ENCODE results near the gene MBTD1.
"Not testable (repeated sequence)": the region's sequence is repeated elsewhere in the genome, so short reads cannot be mapped to it uniquely, and the experiment has no call there.

Gene MBTD1

GRCh38 chr17:51259564-51260236 is at the start of gene MBTD1:
Gene MBTD1 (minus strand): TSS chr17:51260049. CDS start chr17:51225161, 34,888 bp downstream.
- DNase-seq (ENCODE audit: extremely low spot score, insufficient read length, low read depth) = peak; percentile 95
- peak; percentile 95 for FAIRE-seq

- DNase-seq (ENCODE audit: extremely low spot score, insufficient read length, low read depth) = no peak
- FAIRE-seq = no peak
Observed at GRCh38 chr17:51305182-51305581, 45.3 kb upstream of the MBTD1 start.

GRCh38 chr17:51299859-51300258 is 40.0 kb upstream of the MBTD1 start:
- FAIRE-seq (no peak), DNase-seq (ENCODE audit: extremely low spot score, insufficient read length, low read depth) (no peak)

GRCh38 chr17:51298508-51299371 is 38.9 kb upstream of the MBTD1 start:
- peak; percentile 33 for FAIRE-seq
- no peak for DNase-seq (ENCODE audit: extremely low spot score, insufficient read length, low read depth)

- not testable (repeated sequence) for DNase-seq (ENCODE audit: extremely low spot score, insufficient read length, low read depth); FAIRE-seq
Observed at GRCh38 chr17:51294338-51294737, 34.5 kb upstream of the MBTD1 start.

GRCh38 chr17:51289696-51290111 is 29.9 kb upstream of the MBTD1 start:
- no peak for DNase-seq (ENCODE audit: extremely low spot score, insufficient read length, low read depth)
- no peak for FAIRE-seq

- DNase-seq (ENCODE audit: extremely low spot score, insufficient read length, low read depth) = no peak
- no peak for FAIRE-seq
Observed at GRCh38 chr17:51287412-51287811, 27.6 kb upstream of the MBTD1 start.

GRCh38 chr17:51279183-51279582 is 19.3 kb upstream of the MBTD1 start:
- no peak for FAIRE-seq
- DNase-seq (ENCODE audit: extremely low spot score, insufficient read length, low read depth) = no peak

GRCh38 chr17:51275381-51275780 is 15.5 kb upstream of the MBTD1 start:
- DNase-seq (ENCODE audit: extremely low spot score, insufficient read length, low read depth) = no peak
- FAIRE-seq = no peak

- FAIRE-seq = no peak
- DNase-seq (ENCODE audit: extremely low spot score, insufficient read length, low read depth) = no peak
Observed at GRCh38 chr17:51272812-51273211, 13.0 kb upstream of the MBTD1 start.

GRCh38 chr17:51270636-51271035 is 10.8 kb upstream of the MBTD1 start:
- FAIRE-seq (no peak), DNase-seq (ENCODE audit: extremely low spot score, insufficient read length, low read depth) (no peak)

- FAIRE-seq = no peak
- DNase-seq (ENCODE audit: extremely low spot score, insufficient read length, low read depth) = no peak
Observed at GRCh38 chr17:51269991-51270390, 10.1 kb upstream of the MBTD1 start.

GRCh38 chr17:51264466-51264865 is 4.6 kb upstream of the MBTD1 start:
- not testable (repeated sequence) for FAIRE-seq; DNase-seq (ENCODE audit: extremely low spot score, insufficient read length, low read depth)

GRCh38 chr17:51263006-51263405 is 3.2 kb upstream of the MBTD1 start:
- DNase-seq (ENCODE audit: extremely low spot score, insufficient read length, low read depth) = no peak
- no peak for FAIRE-seq

- DNase-seq (ENCODE audit: extremely low spot score, insufficient read length, low read depth) = no peak
- peak; percentile 31 for FAIRE-seq
Observed at GRCh38 chr17:51261024-51261963, 1.4 kb upstream of the MBTD1 start.

- FAIRE-seq (no peak), DNase-seq (ENCODE audit: extremely low spot score, insufficient read length, low read depth) (peak; percentile 92)
Observed at GRCh38 chr17:51260237-51261023, 581 bp upstream of the MBTD1 start, which contains the start of gene UTP18. Gene UTP18 (plus strand): TSS chr17:51260546. CDS start chr17:51260585, 39 bp downstream.

- no peak for FAIRE-seq
- no peak for DNase-seq (ENCODE audit: extremely low spot score, insufficient read length, low read depth)
Observed at GRCh38 chr17:51258756-51259563, 889 bp downstream of the MBTD1 start.
